Peyer's patch (tissue), 4 donors: ENCODE data around the gene TBC1D10B.

Experiments
- POLR2A ChIP-seq, 2 donors: fragments of 450-650 bp; IDR thresholded peaks; one replicate each; pipeline ENCODE4 v1.5.1; 2017; ENCODE audit warnings: antibody characterized with exemption in 2 of 2, mild to moderate bottlenecking in 2 of 2, moderate library complexity in 2 of 2
- TF ChIP-seq, protein P1 (sequence below), 6 experiments: fragments of 450-650 bp in 4 of 6; fragments of 200-600 bp in 2 of 6; sonication (generic) in 1 of 6; IDR thresholded peaks; one replicate each; pipeline ENCODE4 v1.5.1; 2017 to 2019; ENCODE audit warnings: antibody characterized with exemption in 6 of 6, mild to moderate bottlenecking in 3 of 6, moderate library complexity in 1 of 6

DNA sequence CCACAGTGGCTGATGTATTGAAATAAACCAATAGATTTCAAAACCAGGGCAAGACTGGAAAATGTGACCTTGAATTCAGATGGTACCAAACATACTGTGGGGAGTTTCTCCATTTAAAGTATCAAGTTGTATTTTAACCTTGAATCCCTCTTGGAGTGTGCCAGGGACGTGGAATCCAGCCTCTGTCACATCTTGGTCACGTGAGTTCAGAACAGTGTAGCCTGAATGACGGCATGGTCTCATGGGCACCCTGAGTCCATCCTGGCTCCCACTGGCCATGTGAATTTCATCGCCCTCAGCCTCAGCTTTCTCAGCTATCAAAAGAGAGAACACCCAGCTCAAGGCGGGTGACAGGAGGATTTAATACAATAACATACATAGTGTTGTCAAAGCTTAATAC, 43.9 kb upstream of the TBC1D10B start:
- TF ChIP-seq, protein P1, sequence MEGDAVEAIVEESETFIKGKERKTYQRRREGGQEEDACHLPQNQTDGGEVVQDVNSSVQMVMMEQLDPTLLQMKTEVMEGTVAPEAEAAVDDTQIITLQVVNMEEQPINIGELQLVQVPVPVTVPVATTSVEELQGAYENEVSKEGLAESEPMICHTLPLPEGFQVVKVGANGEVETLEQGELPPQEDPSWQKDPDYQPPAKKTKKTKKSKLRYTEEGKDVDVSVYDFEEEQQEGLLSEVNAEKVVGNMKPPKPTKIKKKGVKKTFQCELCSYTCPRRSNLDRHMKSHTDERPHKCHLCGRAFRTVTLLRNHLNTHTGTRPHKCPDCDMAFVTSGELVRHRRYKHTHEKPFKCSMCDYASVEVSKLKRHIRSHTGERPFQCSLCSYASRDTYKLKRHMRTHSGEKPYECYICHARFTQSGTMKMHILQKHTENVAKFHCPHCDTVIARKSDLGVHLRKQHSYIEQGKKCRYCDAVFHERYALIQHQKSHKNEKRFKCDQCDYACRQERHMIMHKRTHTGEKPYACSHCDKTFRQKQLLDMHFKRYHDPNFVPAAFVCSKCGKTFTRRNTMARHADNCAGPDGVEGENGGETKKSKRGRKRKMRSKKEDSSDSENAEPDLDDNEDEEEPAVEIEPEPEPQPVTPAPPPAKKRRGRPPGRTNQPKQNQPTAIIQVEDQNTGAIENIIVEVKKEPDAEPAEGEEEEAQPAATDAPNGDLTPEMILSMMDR (IDR thresholded peaks at IDR 0.05) = no peak
- no peak for TF ChIP-seq POLR2A (IDR thresholded peaks at IDR 0.05)
